PFSK-1 (cell line): ENCODE data around the gene ABTB1.

Source experiments
- FOXP2 ChIP-seq: optimal IDR thresholded peaks from 2 replicates; pipeline ENCODE3; 2011; ENCODE audit warnings: borderline replicate concordance, control low read depth, inconsistent platforms; ENCODE audit not compliant: insufficient read depth; ENCODE audit errors: extremely low read length, extremely low read depth
- POLR2AphosphoS5 ChIP-seq: IDR thresholded peaks from 2 replicates; pipeline ENCODE4 v1.6.1; 2012; ENCODE audit warnings: low read depth, mild to moderate bottlenecking, control low read depth, low read length, moderate library complexity
- REST ChIP-seq, 2 experiments: IDR thresholded peaks; 2 replicates each; pipeline versions ENCODE4 v1.6.1 to v1.8.0; 2011 to 2012; ENCODE audit warnings: low read depth in 2 of 2, low read length in 2 of 2, control low read depth in 1 of 2, inconsistent platforms in 1 of 2, mild to moderate bottlenecking in 1 of 2, moderate library complexity in 1 of 2; ENCODE audit not compliant: insufficient read depth in 1 of 2
- SIN3A ChIP-seq: IDR thresholded peaks from 2 replicates; pipeline ENCODE4 v1.6.1; 2012; ENCODE audit warnings: mild to moderate bottlenecking, low read length, moderate library complexity, borderline replicate concordance; ENCODE audit not compliant: insufficient read depth
- TAF1 ChIP-seq: IDR thresholded peaks from 2 replicates; pipeline ENCODE4 v1.6.1; 2012; ENCODE audit warnings: low read length, control low read depth, borderline replicate concordance; ENCODE audit not compliant: insufficient read depth

The ABTB1 gene

DNA sequence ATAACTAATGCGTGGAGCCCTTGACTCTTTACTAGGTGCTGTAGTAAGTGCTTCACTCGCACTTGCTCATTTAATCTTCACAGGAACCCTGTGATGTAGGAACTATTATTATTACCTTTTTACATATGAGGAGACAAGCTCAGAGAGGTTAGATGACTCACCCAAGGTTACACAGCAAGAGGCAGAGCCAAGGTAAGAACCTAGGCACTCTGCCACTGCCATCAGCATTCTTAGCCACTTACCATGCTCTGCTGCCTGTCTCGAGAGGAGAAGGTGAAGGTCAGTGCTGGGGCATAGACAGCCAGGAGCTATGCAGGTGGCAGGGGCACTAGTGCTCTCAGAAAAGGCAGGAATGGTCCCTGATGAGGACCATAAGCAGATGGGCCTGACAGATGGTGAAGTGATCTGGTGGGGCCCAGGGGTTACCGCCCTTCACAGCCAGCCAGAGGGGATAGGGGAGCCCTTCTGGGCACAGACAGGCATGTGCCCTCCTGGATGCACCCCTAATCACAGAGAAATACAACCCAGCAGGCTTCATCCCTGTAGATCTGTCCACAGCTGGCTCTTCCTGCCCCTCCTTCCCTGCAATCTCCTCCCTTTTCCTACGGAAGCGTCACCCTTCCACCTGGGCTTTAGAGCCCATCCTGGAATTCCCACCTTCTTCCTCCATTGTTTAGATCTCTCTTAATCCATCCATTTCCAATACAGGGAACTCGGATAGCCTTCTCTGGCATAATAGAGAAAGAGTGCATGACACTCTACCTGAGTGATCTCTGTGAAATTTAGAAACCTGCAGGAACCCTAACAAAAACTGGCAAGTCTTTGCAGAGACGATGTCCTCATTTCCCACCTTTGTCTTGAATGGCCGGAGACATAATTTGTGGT, 26.9 kb downstream of the ABTB1 start:
- TF ChIP-seq FOXP2 (no peak), REST (IDR thresholded peaks at IDR 0.05; ENCODE audit: insufficient read depth in 1 of 2, low read depth in 2 of 2, low read length in 2 of 2) (no peak), POLR2AphosphoS5 (no peak), SIN3A (no peak), TAF1 (no peak)

- no peak for TF ChIP-seq SIN3A
- TF ChIP-seq POLR2AphosphoS5, result no peak
- no peak for TF ChIP-seq FOXP2
- no peak for TF ChIP-seq TAF1
- TF ChIP-seq REST (IDR thresholded peaks at IDR 0.05; ENCODE audit: insufficient read depth in 1 of 2, low read depth in 2 of 2, low read length in 2 of 2), result no peak
These were observed 27.7 kb downstream of the ABTB1 start for GRCh38 chr3:127700406-127700805.

DNA sequence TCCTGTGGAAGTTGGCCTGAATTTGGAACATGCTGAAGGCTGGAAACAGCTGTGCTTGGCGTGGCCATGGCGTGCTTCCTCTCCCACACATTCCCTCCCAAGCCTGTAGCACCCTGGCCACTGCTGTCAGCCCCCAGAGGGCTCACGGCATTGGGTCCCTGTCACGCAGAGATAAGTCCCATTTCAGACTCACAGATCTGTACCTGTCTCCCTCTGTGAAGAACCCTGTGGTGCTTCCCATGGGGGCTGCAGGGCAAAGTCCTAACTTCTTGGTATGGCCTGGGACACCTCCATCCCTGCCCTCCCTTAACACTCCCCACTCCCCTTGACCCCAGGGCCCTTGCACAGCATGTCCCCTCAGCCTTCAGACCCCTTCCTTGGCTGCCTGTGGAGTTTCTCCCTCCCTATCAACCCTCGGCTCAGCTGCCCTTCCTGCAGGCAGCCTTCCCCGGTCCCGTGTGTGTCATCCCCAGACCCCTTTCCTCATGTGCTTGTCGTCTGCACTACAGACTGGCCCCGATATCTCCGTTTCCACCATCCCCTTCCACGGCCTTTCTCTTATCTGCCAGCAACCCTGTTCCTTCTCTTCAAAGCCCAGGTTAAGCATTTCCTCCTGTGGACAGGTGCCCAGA, 28.6 kb downstream of the ABTB1 start:
- TF ChIP-seq POLR2AphosphoS5 (no peak), TAF1 (no peak), SIN3A (no peak), FOXP2 (no peak), REST (IDR thresholded peaks at IDR 0.05; ENCODE audit: insufficient read depth in 1 of 2, low read depth in 2 of 2, low read length in 2 of 2) (no peak)

GRCh38 chr3:127702151-127702578, 29.4 kb downstream of the ABTB1 start:
- TF ChIP-seq TAF1 (no peak), SIN3A (no peak), FOXP2 (no peak), POLR2AphosphoS5 (no peak), REST (IDR thresholded peaks at IDR 0.05; ENCODE audit: insufficient read depth in 1 of 2, low read depth in 2 of 2, low read length in 2 of 2) (no peak)
